ENCODE data around the gene RGS7BP. TPM values are rescaled to one million over a fixed set of nuclear protein-coding genes. Genes with fewer than 3 reads are reported as not detected.

The RGS7BP gene
- total and polyA plus RNA-seq, 10 of the 15 experiments (the other 5 are each of a cell fraction or from before 2014, with no cell fraction given), result not detected

- 10% methylated on average over 3 of the region's 3 CpGs for WGBS (ENCODE audit: insufficient coverage, insufficient replicate concordance, low lambda C conversion rate, missing lambda C conversion rate)
- ATAC-seq (no peak), FAIRE-seq (no peak), DNase-seq (ENCODE audit: low read depth, low spot score) (no peak)
- Histone ChIP-seq H3K4me1 (ENCODE audit: control insufficient read depth, insufficient read depth, low read length) (no peaks in the 10 kb centered on the region), H3K9me3 (replicated peaks; ENCODE audit: control insufficient read depth, insufficient read depth, low read length) (no peaks in the 10 kb centered on the region), H3K27me3 (replicated peaks in 1 of 2; ENCODE audit: control insufficient read depth in 2 of 2, insufficient read depth in 2 of 2, low read length in 1 of 2) (no peaks in the 10 kb centered on the region), H3K36me3 (ENCODE audit: control insufficient read depth in 2 of 2, insufficient read depth in 2 of 2, low read length in 1 of 2) (no peaks in the 10 kb centered on the region), H3K79me2 (ENCODE audit: control insufficient read depth, insufficient read depth, low read length) (no peaks in the 10 kb centered on the region), H4K20me1 (ENCODE audit: control insufficient read depth, insufficient read depth) (no peaks in the 10 kb centered on the region), H2AFZ (ENCODE audit: control insufficient read depth, low read depth, low read length) (no peak overlapping the region), H3K4me3 (no peak overlapping the region), H3K27ac (ENCODE audit: control insufficient read depth, insufficient read depth) (no peak overlapping the region), H3K9ac (ENCODE audit: control insufficient read depth, insufficient read depth, low read length) (no peak overlapping the region), H3K4me2 (ENCODE audit: control insufficient read depth, insufficient read depth) (no peak overlapping the region)
- ChIA-PET POLR2A (no interaction called here), RAD21 (ENCODE audit: unreplicated experiment) (no interaction called here), SMC1A (ENCODE audit: uncharacterized antibody, unreplicated experiment) (interaction anchor here (2.3 kb wide), 1 partner anchor 9 kb away, joined by 10 read pairs; no protein-coding TSS in a partner anchor), CTCF (interaction anchor here (1.1 kb wide), 1 partner anchor 13 kb away, joined by 3 read pairs; no protein-coding TSS in a partner anchor)
- no TSS peak for BruUV-seq (replicated peaks)
- in situ Hi-C loops (cut with MboI), result no loop called here
- intact Hi-C loops (cut with micrococcal nuclease; ENCODE audit: unreplicated experiment), result no loop called here
- TF ChIP-seq, protein P1, sequence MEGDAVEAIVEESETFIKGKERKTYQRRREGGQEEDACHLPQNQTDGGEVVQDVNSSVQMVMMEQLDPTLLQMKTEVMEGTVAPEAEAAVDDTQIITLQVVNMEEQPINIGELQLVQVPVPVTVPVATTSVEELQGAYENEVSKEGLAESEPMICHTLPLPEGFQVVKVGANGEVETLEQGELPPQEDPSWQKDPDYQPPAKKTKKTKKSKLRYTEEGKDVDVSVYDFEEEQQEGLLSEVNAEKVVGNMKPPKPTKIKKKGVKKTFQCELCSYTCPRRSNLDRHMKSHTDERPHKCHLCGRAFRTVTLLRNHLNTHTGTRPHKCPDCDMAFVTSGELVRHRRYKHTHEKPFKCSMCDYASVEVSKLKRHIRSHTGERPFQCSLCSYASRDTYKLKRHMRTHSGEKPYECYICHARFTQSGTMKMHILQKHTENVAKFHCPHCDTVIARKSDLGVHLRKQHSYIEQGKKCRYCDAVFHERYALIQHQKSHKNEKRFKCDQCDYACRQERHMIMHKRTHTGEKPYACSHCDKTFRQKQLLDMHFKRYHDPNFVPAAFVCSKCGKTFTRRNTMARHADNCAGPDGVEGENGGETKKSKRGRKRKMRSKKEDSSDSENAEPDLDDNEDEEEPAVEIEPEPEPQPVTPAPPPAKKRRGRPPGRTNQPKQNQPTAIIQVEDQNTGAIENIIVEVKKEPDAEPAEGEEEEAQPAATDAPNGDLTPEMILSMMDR (IDR thresholded peaks at IDR 0.05 in 2 of 3, conservative IDR thresholded peaks at IDR 0.05 in 1 of 3; ENCODE audit: control insufficient read depth in 2 of 3, extremely low read depth in 1 of 3, insufficient read depth in 1 of 3, low read depth in 3 of 3, low read length in 3 of 3), result no peak
- no peak for TF ChIP-seq TCF3 (IDR thresholded peaks at IDR 0.05; ENCODE audit: borderline replicate concordance, insufficient read depth, low read depth, low read length)
- TF ChIP-seq E2F8 (IDR thresholded peaks at IDR 0.05; ENCODE audit: low read depth, partially characterized antibody), result no peak
- TF ChIP-seq, protein P2, sequence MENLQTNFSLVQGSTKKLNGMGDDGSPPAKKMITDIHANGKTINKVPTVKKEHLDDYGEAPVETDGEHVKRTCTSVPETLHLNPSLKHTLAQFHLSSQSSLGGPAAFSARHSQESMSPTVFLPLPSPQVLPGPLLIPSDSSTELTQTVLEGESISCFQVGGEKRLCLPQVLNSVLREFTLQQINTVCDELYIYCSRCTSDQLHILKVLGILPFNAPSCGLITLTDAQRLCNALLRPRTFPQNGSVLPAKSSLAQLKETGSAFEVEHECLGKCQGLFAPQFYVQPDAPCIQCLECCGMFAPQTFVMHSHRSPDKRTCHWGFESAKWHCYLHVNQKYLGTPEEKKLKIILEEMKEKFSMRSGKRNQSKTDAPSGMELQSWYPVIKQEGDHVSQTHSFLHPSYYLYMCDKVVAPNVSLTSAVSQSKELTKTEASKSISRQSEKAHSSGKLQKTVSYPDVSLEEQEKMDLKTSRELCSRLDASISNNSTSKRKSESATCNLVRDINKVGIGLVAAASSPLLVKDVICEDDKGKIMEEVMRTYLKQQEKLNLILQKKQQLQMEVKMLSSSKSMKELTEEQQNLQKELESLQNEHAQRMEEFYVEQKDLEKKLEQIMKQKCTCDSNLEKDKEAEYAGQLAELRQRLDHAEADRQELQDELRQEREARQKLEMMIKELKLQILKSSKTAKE (IDR thresholded peaks at IDR 0.05; ENCODE audit: low read depth, poor library complexity, severe bottlenecking), result no peak
- no peak for TF ChIP-seq MXI1 (IDR thresholded peaks at IDR 0.05; ENCODE audit: low read depth, low read length)
- no peak for TF ChIP-seq RELA (IDR thresholded peaks at IDR 0.05; ENCODE audit: borderline replicate concordance, partially characterized antibody)
- TF ChIP-seq ZBTB4 (CRISPR knock-in tag; IDR thresholded peaks at IDR 0.05), result no peak
- TF ChIP-seq, protein P3, sequence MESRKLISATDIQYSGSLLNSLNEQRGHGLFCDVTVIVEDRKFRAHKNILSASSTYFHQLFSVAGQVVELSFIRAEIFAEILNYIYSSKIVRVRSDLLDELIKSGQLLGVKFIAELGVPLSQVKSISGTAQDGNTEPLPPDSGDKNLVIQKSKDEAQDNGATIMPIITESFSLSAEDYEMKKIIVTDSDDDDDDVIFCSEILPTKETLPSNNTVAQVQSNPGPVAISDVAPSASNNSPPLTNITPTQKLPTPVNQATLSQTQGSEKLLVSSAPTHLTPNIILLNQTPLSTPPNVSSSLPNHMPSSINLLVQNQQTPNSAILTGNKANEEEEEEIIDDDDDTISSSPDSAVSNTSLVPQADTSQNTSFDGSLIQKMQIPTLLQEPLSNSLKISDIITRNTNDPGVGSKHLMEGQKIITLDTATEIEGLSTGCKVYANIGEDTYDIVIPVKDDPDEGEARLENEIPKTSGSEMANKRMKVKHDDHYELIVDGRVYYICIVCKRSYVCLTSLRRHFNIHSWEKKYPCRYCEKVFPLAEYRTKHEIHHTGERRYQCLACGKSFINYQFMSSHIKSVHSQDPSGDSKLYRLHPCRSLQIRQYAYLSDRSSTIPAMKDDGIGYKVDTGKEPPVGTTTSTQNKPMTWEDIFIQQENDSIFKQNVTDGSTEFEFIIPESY (IDR thresholded peaks at IDR 0.05), result no peak
These were observed 21.1 kb downstream of the RGS7BP start for GRCh38 chr5:64526734-64527439.
